HL-60 (cell line): ENCODE measurements around the gene NASP.

Source experiments
- DNase-seq, 2 experiments: peaks; one replicate each; pipeline ENCODE4 v3.0.0-alpha.2; 2010 to 2020; ENCODE audit warnings: low read depth in 1 of 2, low spot score in 1 of 2
- H3K27ac ChIP-seq: fragments of 250-450 bp; sonication (Bioruptor Pico); replicated peaks from 2 replicates; pipeline ENCODE4 v1.5.1; 2020; ENCODE audit warnings: mild to moderate bottlenecking, moderate library complexity
- H3K27me3 ChIP-seq: fragments of 250-450 bp; sonication (Bioruptor Pico); 2 replicates; pipeline ENCODE4 v1.5.1; 2021; ENCODE audit warnings: mild to moderate bottlenecking, moderate library complexity; ENCODE audit not compliant: insufficient read depth, poor library complexity, severe bottlenecking
- H3K4me3 ChIP-seq: replicated peaks from 2 replicates; pipeline ENCODE4 v1.5.1; 2011; ENCODE audit warnings: mild to moderate bottlenecking, control low read depth, low read length; ENCODE audit not compliant: insufficient read depth
- CTCF ChIP-seq: IDR thresholded peaks from one replicate; pipeline ENCODE4 v1.5.1; 2011; ENCODE audit warnings: low read length, control low read depth, inconsistent platforms; ENCODE audit not compliant: insufficient read depth
- GABPA ChIP-seq: IDR thresholded peaks from 2 replicates; pipeline ENCODE4 v1.6.1; 2012; ENCODE audit warnings: low read depth
- POLR2AphosphoS5 ChIP-seq: IDR thresholded peaks from 2 replicates; pipeline ENCODE4 v1.6.1; 2012; ENCODE audit warnings: low read depth
- REST ChIP-seq: IDR thresholded peaks from 2 replicates; pipeline ENCODE4 v1.6.1; 2012; ENCODE audit warnings: low read depth; ENCODE audit not compliant: insufficient replicate concordance
- SPI1 ChIP-seq: IDR thresholded peaks from 2 replicates; pipeline ENCODE4 v1.6.1; 2012; ENCODE audit warnings: low read depth, mild to moderate bottlenecking, borderline replicate concordance

The NASP gene

GRCh38 chr1:45554198-45554597, 29.6 kb upstream of the NASP start:
- TF ChIP-seq CTCF (no peak), SPI1 (no peak), GABPA (no peak), POLR2AphosphoS5 (no peak), REST (no peak)
- H3K4me3 ChIP-seq, result no peak overlapping the region

DNA sequence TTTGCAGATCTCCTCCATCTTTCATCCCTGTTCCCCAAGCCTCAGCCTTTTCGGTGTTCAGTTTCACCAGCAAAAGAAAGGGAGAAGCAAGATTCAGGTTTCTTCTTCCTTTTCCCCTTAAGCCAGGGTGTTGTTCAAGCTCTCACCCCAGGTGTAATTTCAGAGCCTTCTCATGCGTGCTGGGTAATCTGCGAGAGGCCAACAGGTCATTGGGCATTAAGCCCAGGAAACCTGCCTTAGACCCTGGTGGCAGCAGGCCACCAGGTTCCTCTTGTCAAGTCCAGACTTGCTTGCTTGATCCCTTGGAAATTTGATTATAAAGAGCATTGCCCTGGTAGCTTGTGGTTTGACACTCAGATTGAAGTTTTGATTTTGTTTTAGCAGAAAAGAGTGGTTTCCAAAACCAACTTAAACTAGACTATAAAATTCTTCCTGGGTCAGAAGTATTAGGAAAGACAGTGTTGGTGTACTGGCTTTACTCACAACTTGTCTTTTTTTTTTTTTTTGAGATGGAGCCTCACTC, 26.4 kb upstream of the NASP start:
- H3K27me3 ChIP-seq, result no peaks in the 10 kb centered on the region
- no peak for DNase-seq
- TF ChIP-seq REST (no peak), CTCF (no peak), GABPA (no peak), SPI1 (no peak), POLR2AphosphoS5 (no peak)
- no peak overlapping the region for H3K4me3 ChIP-seq
- H3K27ac ChIP-seq, result no peak overlapping the region

More at GRCh38 chr1:45554198-45554597, 29.6 kb upstream of the NASP start:
- no peak for DNase-seq
- Histone ChIP-seq H3K27ac (no peak overlapping the region), H3K27me3 (no peaks in the 10 kb centered on the region)

- DNase-seq, result no peak
- no peak for TF ChIP-seq REST
- TF ChIP-seq GABPA, result no peak
- TF ChIP-seq CTCF, result no peak
- TF ChIP-seq SPI1, result no peak
- TF ChIP-seq POLR2AphosphoS5, result no peak
- Histone ChIP-seq H3K27me3 (no peaks in the 10 kb centered on the region), H3K27ac (no peak overlapping the region), H3K4me3 (no peak overlapping the region)
Measured at GRCh38 chr1:45563843-45564242, 20.0 kb upstream of the NASP start.
